Activated CD8-positive, alpha-beta memory T cell treated with anti-CD3 and anti-CD28 coated beads, Interleukin-2, amount 50 U/mL, for 24 hours (primary cell): ENCODE results near the gene UROC1.

Source experiments
- DNase-seq: peaks from one replicate; pipeline ENCODE4 v3.0.0-alpha.2; 2020; ENCODE audit errors: extremely low read depth

UROC1 gene

DNA sequence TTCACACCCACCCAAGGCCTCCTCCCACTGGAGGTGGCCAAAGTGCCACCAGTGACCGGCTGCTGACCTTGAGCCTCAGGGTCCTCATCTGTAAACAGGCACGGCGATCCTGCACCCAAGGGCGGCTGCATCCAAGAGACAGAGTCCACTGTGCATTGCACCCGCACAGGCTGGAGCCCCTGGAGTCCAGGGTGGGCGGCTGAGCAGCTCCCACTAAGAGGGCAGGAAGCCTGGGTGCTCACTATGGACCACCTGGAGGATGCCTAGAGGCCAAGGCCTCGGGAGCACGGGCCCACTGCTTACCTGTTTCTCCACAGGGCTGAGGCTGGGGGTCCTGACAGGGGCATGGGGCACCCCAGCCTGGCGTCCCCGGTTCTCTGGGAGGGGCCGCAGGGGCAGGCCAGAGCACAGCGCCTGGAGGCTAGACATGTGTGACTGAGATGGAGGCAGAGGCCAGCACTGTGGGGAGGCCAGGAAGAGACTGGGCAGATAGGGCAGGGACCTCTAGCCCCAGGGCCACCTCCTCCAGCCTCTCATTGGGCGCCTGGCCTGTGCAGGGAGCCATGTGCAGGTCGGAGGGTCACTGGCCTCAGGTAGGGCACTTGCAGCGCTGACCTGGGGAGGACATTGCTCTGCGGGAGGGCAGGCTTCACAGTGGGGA lies at the start of gene UROC1:
TSS of gene UROC1 (minus strand) at position 483 of the 661 bp plus-strand sequence. CDS start at position 429, 54 bp downstream.
- no peak for DNase-seq

DNA sequence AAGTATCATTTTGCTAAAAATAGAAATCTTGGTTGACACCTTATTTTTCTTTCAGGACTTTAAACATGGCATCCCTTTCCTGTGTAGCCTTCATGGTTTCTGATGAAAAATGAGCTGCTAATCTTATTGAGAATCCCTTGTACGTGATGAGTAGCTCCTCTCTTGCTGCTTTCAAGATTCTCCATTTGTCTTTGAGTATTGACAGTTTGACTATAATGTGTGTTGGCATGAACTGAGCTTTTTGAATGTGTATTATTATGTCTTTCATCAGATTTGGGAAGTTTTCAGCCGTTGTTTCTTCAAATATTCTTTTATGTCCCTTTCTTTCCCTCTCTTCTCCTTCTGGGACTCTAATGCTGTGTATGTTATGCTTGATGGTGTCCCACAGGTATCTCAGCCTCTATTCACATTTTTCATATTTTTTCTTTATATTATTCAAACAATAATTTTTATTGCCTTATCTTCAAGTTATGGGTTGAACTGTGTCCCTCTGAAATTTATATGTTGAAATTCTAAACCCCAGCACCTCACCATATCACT lies 45.2 kb upstream of the UROC1 start:
- DNase-seq = no peak

- no peak for DNase-seq
Measured at GRCh38 chr3:126558336-126559071, 40.9 kb upstream of the UROC1 start, which contains the start of gene C3orf22. TSS of gene C3orf22 (minus strand) at chr3:126558932. CDS start at chr3:126553390, 5,542 bp downstream.

DNA sequence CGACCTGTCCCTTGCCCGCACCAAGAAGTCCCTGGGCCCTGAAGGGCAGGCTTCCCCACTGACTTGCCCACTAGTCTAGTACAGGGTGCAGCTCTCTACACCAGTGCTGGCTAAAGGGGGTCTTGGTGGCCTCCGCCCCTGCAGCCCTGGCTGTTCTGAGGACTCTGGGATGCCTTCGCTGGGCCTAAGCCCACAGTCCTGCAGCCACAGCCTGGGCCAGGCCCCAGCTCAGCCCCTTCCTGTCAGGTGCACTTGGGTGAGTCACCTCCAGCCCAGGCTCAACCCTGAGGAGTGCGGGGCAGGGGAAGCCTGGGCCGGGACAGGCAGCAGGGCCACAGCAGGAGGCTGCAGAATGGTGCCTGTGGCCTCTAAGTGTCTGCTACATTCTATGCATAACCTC lies 40.2 kb upstream of the UROC1 start:
- no peak for DNase-seq

- DNase-seq = no peak
Measured at GRCh38 chr3:126557415-126557745, 39.8 kb upstream of the UROC1 start.

DNA sequence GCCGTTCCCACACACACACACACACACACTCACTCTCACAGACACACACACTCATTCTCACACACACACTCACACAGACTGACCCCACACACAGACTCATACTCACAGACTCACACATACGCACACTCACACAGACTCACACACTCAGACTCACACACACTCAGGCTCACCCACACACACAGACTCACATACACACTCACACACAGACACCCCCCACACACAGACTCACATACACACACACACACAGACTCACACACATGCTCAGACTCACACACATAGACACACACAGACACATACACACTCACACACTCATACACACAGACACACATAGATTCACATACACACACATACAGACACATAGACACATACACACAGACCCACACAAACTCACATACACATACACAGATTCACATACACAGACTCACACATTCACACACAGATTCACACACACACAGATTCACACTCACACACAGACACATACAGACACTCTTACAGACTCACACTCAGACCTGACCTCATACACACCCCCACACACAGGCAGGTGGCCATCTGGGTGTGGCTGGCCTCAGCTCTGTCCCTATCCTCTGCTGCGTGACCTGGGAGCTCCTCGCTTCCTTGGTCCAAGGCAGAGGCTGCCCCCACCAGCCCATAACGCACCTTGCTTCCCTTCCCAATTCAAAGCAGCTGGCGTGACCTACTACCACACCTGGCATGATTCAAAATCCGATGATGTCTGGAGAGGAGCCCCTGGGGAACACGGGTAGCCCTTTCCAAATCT lies 39.3 kb upstream of the UROC1 start:
- DNase-seq = no peak

DNA sequence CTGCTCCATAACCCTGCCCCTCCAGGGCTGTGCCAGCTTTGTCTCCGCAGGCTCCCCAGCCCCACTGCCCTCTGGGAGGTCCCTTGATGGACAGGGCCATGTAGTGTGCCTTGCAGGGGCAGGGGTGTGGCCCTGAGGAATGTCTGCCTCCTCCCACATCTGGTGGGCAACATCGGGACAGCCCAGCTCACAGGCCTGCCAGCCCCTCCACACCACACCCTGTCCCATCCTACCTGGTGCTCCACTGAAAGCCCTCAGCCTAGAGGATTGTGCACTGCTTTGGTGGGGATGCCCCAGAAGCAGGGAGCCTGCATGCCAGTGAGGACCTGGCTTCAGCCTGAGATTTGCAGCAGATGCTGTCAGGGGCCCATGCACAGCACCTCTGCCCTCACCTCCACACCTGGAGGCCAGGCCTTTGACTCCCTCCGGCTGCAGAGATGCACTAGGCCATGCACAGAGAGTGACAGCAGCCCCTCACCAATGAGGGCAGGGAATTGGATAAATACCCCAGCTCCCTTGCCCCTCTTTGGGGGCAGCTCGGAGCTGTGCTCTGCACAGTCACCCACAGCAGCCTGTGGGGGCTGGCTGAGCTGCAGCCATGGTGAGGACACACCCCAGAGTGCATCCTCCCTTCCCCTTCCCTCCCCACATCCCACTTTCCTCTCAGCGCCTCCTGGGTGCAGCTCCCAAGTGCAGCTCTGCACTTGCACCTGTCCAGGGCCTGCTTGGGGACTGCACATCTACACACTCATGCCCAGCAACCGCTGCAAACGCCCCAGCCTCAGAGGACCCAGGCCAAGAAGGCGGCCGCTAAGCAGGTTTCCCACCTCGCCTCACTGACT lies 38.4 kb upstream of the UROC1 start:
- no peak for DNase-seq

GRCh38 chr3:126554560-126555525 lies 37.3 kb upstream of the UROC1 start:
- no peak for DNase-seq

GRCh38 chr3:126553284-126554084 lies 35.9 kb upstream of the UROC1 start:
- no peak for DNase-seq

DNA sequence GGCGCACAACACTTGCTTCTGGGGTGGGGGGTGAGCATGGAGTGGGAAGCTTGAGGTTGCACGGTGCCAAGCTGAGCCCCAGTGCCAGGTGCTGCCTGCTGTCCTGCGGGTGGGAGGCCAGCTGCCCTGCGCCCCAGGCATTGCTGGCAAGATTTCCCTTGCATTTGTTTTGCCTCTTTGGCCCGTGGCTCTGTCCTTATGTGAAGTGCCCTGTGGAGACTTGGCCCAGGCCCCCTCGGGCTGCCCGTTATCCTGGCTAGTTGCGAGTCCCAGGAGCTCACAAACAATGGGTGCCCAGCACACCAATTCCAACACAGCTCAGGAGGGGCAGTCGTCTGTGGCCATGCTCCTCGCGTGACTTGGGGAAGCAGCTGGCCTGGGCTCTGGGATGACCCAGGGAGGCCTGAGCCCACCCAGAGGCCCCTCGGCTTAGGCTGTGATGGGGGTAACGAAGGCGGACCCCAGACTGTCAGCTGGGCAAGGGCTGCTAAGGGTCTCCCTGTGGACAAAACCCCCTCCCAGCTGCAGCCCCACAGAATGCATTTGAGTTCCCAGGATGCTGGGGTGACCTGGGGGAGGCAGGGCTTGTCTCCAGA lies 35.2 kb upstream of the UROC1 start:
- no peak for DNase-seq

DNA sequence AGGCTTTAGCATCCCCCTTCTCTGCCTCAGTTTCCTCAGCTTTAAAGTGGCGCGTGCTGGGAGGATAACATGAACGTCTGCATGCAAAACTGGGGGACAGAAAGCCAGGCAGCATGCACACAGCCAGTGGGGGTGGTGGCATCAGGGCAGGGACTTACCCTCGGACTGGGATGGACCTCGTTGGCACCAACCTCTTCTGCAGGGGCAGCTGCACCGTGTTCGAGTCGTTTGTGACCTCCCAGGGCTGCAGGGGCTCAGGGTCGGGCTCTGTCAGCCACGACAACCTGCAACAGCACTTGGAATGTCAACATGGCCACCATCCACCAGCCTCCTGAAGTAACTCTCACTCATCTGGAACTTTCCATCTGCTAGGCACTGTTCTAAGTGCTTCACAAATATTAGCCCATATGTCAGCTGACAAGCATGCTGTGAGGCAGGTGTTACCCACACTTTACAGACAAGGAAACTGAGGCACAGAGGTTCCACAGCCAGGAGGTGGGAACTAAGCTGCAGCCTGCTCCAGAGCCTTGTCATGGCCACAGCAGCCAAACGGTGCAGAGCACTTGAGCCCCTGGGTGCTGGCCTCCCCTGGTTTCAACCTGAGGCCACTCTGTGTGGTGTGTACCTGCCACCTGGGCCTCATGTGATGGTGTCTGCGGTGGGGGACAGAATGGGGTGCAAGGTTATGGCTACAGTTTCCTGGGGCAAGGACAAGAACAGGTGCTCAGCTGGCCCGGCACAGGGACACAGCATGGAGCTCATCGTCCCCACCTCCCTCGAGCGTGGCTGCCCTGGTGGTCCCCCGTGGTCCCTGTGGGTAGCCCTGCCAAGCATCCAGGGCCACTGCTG lies 34.5 kb upstream of the UROC1 start:
- no peak for DNase-seq

DNA sequence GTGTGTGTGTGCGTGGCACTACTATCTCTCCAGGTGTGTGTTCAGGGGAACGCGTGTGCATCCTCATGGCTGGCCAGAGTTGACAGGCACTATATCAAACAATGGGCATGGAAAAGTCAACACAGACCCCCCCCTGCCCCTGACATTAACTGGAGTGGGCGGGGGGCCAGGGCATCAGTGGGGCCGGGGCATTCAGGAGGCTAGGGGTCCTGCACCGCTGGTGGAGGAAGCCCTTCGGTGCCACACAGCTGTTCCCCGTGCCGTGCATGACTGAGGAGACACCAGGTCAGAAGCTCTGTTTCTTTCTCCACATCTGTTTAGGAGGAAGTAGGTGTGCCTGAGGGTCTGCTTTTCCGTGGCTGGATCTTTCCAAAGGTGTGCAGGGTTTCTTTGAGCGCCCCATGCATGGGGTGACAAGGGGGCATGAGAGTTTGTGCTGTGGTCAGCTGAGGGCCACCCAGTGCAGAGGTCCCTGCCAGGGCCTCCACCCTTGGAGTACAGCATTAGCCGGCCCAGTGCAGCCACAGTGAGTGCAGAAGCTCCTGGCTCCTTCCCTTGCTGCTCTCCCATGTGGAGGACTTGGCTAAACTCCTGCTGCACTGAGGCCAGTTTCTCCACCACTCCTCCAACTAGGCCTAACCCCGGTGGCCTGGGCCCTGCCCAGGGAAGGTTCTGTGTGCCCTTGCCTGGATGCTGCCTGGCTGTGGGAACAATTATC lies 33.7 kb upstream of the UROC1 start:
- no peak for DNase-seq

DNA sequence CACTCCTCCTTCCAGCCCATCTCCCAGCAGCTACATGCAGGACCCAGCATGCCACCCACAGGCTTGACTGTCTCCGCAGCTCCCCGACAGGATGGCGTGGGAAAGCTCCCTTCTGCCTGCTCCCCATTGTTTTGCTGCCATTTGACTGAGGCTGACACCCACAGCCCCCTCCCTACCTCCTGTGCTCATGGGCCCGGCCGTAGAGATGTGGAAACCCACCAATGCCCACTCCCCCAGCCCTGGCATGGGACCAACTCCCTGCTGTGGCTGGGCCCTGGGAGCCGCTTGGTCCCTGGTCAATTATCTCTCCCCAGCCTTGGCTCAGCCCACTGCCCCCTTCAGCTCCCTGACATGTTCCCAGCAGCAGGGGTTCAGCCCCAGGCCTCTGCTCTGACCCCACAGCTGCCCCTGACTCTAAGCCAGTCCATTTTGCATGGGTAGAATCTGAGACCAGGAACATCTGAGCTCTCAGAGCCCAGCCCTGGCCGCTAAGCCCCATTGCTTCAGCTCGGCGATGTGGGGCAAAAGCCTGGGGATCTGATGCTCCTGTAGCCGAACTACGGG lies 33.0 kb upstream of the UROC1 start:
- DNase-seq = no peak

DNA sequence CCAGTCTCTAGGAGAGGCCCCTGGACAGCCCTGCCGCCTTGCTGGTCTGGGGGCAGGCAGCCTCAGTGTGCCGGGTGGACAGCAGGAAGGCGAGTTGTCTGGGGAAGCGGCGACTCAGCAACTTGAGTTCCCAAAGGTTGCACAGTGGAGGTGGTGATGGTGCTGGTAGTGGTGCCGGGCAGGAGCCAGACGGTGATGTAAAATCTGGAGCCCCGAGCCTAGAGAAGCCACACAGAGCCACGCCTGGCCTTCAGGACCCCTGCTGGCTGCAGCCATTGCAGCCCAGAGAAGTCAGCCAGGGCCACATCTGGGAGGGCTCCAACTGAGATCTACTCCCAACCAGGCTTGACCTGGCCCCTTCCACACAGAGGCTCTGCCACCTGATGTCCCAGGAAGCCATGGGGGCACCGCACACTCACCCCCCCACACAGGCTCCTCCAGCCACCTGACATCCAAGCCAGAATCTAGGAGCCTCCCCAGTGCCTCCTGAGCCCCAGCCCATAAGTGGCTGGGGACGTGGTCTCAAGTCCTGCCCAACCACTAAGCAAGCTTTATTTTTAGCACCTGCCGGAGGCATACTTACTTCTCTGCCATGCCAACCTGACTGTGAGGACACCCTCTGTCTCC lies 32.4 kb upstream of the UROC1 start:
- no peak for DNase-seq

DNA sequence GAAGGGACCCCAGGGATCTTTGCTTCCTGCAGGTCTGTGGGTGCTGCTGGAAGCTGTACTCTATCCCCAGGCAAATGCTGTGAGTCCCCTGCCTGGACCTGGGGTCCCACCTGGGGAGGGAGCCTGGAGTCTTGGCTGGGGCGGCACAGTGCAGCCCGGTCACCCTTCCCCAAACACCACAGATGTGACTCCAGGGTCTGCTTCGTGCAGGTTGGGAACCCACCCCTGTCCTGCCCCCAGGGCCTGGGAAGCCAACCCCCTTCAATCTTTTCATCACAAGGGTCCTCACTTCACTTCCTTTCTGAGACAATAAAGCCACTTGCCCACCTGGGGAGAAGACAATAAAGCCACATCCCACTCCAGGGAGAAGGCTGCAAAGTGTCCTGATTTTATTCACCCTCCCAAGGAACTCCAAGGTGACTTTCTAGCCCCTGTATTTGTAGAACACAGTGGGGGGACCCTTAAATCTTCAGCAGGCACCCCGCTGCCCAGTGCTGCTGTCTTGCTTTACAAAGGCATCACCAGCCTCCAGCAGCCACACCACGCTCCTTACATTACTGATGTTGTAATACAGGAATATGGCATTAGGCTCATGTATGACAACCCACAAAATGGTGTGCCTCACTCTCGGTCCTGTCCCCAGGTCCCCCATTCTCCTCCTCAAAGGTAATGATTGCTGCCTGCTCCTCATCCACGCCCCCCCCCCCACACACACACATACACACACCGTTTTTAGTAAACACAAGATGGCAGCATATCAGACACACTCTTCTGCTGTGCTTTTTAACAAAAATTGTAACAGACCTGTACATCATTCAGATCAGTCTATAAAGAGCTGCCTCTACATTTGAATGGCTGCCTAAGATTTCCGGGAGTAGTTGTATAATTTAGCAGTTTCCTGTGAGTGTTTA lies 31.2 kb upstream of the UROC1 start:
- DNase-seq = no peak

DNA sequence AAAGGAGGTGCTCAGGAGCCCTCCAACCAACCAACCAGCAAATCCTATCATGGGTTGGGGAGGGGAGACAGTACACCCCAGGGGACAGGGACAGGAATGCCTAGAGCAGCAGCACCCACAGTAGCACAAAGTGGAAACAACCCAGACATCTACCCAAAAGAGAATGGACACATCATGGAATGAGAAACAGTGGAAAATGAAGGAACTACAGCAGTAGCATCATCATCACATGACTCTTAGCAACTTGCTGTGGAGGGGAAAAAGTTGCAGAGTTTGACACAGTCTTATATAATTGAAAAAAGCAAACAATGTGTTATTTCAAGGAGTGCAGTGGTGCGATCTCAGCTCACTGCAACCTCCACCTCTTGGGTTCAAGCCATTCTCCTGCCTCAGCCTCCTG lies 30.1 kb upstream of the UROC1 start:
- DNase-seq = no peak
